Aorta (tissue), 5 donors: Measurements from ENCODE around the gene KIF26B. TPM values are rescaled to one million over a fixed set of nuclear protein-coding genes. Genes with fewer than 3 reads are reported as not detected.

Experiments used
- ATAC-seq: fragments of 200-7000 bp; cut with Tn5 transposase; one replicate; pipeline ENCODE4 v1.9.1; 2022; ENCODE audit warnings: moderate library complexity; ENCODE audit not compliant: low FRiP score
- DNase-seq, 2 donors: peaks; one replicate each; pipeline ENCODE4 v3.0.0-alpha.2; 2020
- H3K27ac ChIP-seq, 2 donors: one replicate each; pipeline ENCODE4 v1.5.1; 2013; ENCODE audit warnings: low read length in 2 of 2, mild to moderate bottlenecking in 2 of 2, moderate library complexity in 2 of 2, control low read depth in 1 of 2, inconsistent platforms in 1 of 2, low read depth in 1 of 2
- H3K27me3 ChIP-seq, 2 donors: one replicate each; pipeline ENCODE4 v1.6.1; 2013; ENCODE audit warnings: control low read depth in 1 of 2, low read length in 1 of 2, mild to moderate bottlenecking in 1 of 2, moderate library complexity in 1 of 2; ENCODE audit not compliant: insufficient read depth in 2 of 2, control insufficient read depth in 1 of 2
- H3K36me3 ChIP-seq, 2 donors: one replicate each; pipeline ENCODE4 v1.6.1; 2013; ENCODE audit warnings: control low read depth in 1 of 2, low read length in 1 of 2, mild to moderate bottlenecking in 1 of 2; ENCODE audit not compliant: insufficient read depth in 2 of 2, control insufficient read depth in 1 of 2
- H3K4me1 ChIP-seq, 2 donors: one replicate each; pipeline ENCODE4 v1.6.1; 2013; ENCODE audit warnings: low read length in 2 of 2, control low read depth in 1 of 2, mild to moderate bottlenecking in 1 of 2, moderate library complexity in 1 of 2; ENCODE audit not compliant: insufficient read depth in 2 of 2, control insufficient read depth in 1 of 2
- H3K4me3 ChIP-seq, 2 donors: one replicate each; pipeline ENCODE4 v1.5.1; 2013; ENCODE audit warnings: low read length in 2 of 2, control low read depth in 1 of 2, mild to moderate bottlenecking in 1 of 2
- H3K9me3 ChIP-seq: one replicate; pipeline ENCODE4 v1.6.1; 2013; ENCODE audit warnings: mild to moderate bottlenecking, low read length; ENCODE audit not compliant: control insufficient read depth
- WGBS, 2 donors: extraction: QIAGEN DNeasy Blood & Tissue Kit; methylation state at CpG; one replicate each; pipeline ENCODE4 v1.1.7; 2013; 5-methylcytosine and 5-hydroxymethylcytosine counted together
- intact Hi-C, 2 donors: fragments of 100-400 bp; cut with DNase I; formaldehyde crosslinking; loops; one replicate each; pipeline versions ENCODE4 v1.14.2 to v1.15.0; 2022
- polyA plus RNA-seq, 2 donors: library from polyadenylated mRNA; stranded (reverse); fragments of 200-250 nt; gene quantifications; one replicate each; pipeline ENCODE4 v1.2.3, GENCODE V29; 2013
- total RNA-seq, 2 donors: library from RNA; stranded (reverse); fragmentation: NEBNext Ultra II Directional; extraction: Animal tissue kit (Norgen Biotek cat#: 25700); gene quantifications; one replicate each; pipeline ENCODE4 v1.2.1, GENCODE V29; 2021
- donor health status: healthy with polysubstance abuse.
- donor health status: Bipolar disorder and iron deficiency.
- donor health status: DM: no; HTN: no; CAD: no.
- donor health status: DM: no; HTN: no; CAD: no.
- donor health status: DM: yes; HTN: yes; CAD: no.

The KIF26B gene
- total and polyA plus RNA-seq, 4 donors = under 0.01 to 0.58 (median 0.30) TPM

GRCh38 chr1:245608271-245608670, 453.5 kb downstream of the KIF26B start:
- intact Hi-C loops = no loop called here

GRCh38 chr1:245609354-245610150, 454.8 kb downstream of the KIF26B start:
- Histone ChIP-seq H3K27me3 (no peaks in the 10 kb centered on the region), H3K4me3 (no peak overlapping the region), H3K36me3 (no peaks in the 10 kb centered on the region), H3K9me3 (no peaks in the 10 kb centered on the region), H3K27ac (no peak overlapping the region), H3K4me1 (no peaks in the 10 kb centered on the region)
- ATAC-seq (no peak), DNase-seq (no peak)
- intact Hi-C loops = no loop called here
- 83 to 85% methylated on average over 25 of the region's 25 CpGs for WGBS, 2 donors

More at GRCh38 chr1:245608271-245608670, 453.5 kb downstream of the KIF26B start:
- Histone ChIP-seq H3K9me3 (no peaks in the 10 kb centered on the region), H3K4me1 (no peaks in the 10 kb centered on the region), H3K27ac (no peak overlapping the region), H3K27me3 (no peaks in the 10 kb centered on the region), H3K36me3 (no peaks in the 10 kb centered on the region), H3K4me3 (no peak overlapping the region)
- DNase-seq = no peak
- 76 to 93% methylated on average over 2 of the region's 2 CpGs for WGBS, 2 donors
- no peak for ATAC-seq

- no peak overlapping the region for H3K27ac ChIP-seq
- ATAC-seq (no peak), DNase-seq (no peak)
- no peaks in the 10 kb centered on the region for H3K36me3 ChIP-seq
- no peaks in the 10 kb centered on the region for H3K4me1 ChIP-seq
- no peaks in the 10 kb centered on the region for H3K27me3 ChIP-seq
- H3K4me3 ChIP-seq = no peak overlapping the region
- no peaks in the 10 kb centered on the region for H3K9me3 ChIP-seq
- WGBS, 2 donors = 91 to 94% methylated on average over 2 of the region's 2 CpGs
- intact Hi-C loops = no loop called here
Measured at GRCh38 chr1:245611251-245611650, 456.5 kb downstream of the KIF26B start.

- Histone ChIP-seq H3K4me3 (no peak overlapping the region), H3K9me3 (no peaks in the 10 kb centered on the region), H3K36me3 (no peaks in the 10 kb centered on the region), H3K27ac (no peak overlapping the region), H3K4me1 (no peaks in the 10 kb centered on the region), H3K27me3 (no peaks in the 10 kb centered on the region)
- DNase-seq = no peak
- WGBS, 2 donors = 83 to 84% methylated on average over 13 of the region's 13 CpGs
- intact Hi-C loops = no loop called here
- ATAC-seq = no peak
Measured at GRCh38 chr1:245614476-245614875, 459.7 kb downstream of the KIF26B start.

- H3K36me3 ChIP-seq = no peaks in the 10 kb centered on the region
- H3K4me3 ChIP-seq = no peak overlapping the region
- no peak for ATAC-seq
- no peaks in the 10 kb centered on the region for H3K9me3 ChIP-seq
- WGBS, 2 donors = 75 to 77% methylated on average over 4 of the region's 4 CpGs
- intact Hi-C loops = no loop called here
- no peaks in the 10 kb centered on the region for H3K4me1 ChIP-seq
- H3K27ac ChIP-seq = no peak overlapping the region
- no peak for DNase-seq
- no peaks in the 10 kb centered on the region for H3K27me3 ChIP-seq
Measured at GRCh38 chr1:245615001-245615400, 460.2 kb downstream of the KIF26B start.

GRCh38 chr1:245621589-245621988, 466.8 kb downstream of the KIF26B start:
- no peaks in the 10 kb centered on the region for H3K36me3 ChIP-seq
- ATAC-seq (no peak), DNase-seq (no peak)
- intact Hi-C loops = no loop called here
- no peaks in the 10 kb centered on the region for H3K9me3 ChIP-seq
- no peaks in the 10 kb centered on the region for H3K4me1 ChIP-seq
- no peaks in the 10 kb centered on the region for H3K27me3 ChIP-seq
- WGBS, 2 donors = 79 to 82% methylated on average over 5 of the region's 5 CpGs
- H3K27ac ChIP-seq = no peak overlapping the region
- no peak overlapping the region for H3K4me3 ChIP-seq

GRCh38 chr1:245622332-245623014, 467.7 kb downstream of the KIF26B start:
- Histone ChIP-seq H3K4me3 (no peak overlapping the region), H3K4me1 (no peaks in the 10 kb centered on the region), H3K27ac (no peak overlapping the region), H3K36me3 (no peaks in the 10 kb centered on the region), H3K9me3 (no peaks in the 10 kb centered on the region), H3K27me3 (no peaks in the 10 kb centered on the region)
- DNase-seq (no peak), ATAC-seq (no peak)
- intact Hi-C loops = no loop called here
- WGBS, 2 donors = 85% methylated on average over 18 of the region's 18 CpGs

GRCh38 chr1:245641384-245641783, 486.6 kb downstream of the KIF26B start:
- no peak overlapping the region for H3K4me3 ChIP-seq
- intact Hi-C loops = no loop called here
- H3K9me3 ChIP-seq = peaks cover 9% of the 10 kb centered on the region
- DNase-seq (no peak), ATAC-seq (no peak)
- no peak overlapping the region for H3K27ac ChIP-seq
- no peaks in the 10 kb centered on the region for H3K27me3 ChIP-seq
- H3K4me1 ChIP-seq = no peaks in the 10 kb centered on the region
- WGBS, 2 donors = 97% methylated on average over 1 of the region's 1 CpG
- H3K36me3 ChIP-seq = no peaks in the 10 kb centered on the region

GRCh38 chr1:245645406-245645805, 490.6 kb downstream of the KIF26B start:
- ATAC-seq (no peak), DNase-seq (no peak)
- no peaks in the 10 kb centered on the region for H3K36me3 ChIP-seq
- H3K9me3 ChIP-seq = peaks cover 11% of the 10 kb centered on the region
- intact Hi-C loops = no loop called here
- H3K27ac ChIP-seq = no peak overlapping the region
- H3K4me1 ChIP-seq = no peaks in the 10 kb centered on the region
- H3K4me3 ChIP-seq = no peak overlapping the region
- H3K27me3 ChIP-seq = no peaks in the 10 kb centered on the region
- 82 to 83% methylated on average over 4 of the region's 4 CpGs for WGBS, 2 donors
